GM21423 (cell line): ENCODE data around the gene FEM1B.
"Not testable (repeated sequence)": the region's sequence is repeated elsewhere in the genome, so short reads cannot be mapped to it uniquely, and the experiment has no call there.

Source experiments
- ATAC-seq: cut with Tn5 transposase; IDR thresholded peaks from one replicate; pipeline ENCODE4 v1.9.1; 2021; ENCODE audit warnings: mild to moderate bottlenecking, moderate library complexity; ENCODE audit not compliant: unreplicated experiment

FEM1B gene

GRCh38 chr15:68277603-68278344 lies at the start of gene FEM1B:
TSS of gene FEM1B (plus strand) at chr15:68277745. CDS start at chr15:68278418, 673 bp downstream.
- ATAC-seq = peak; percentile 73

GRCh38 chr15:68228143-68228970 lies 49.2 kb upstream of the FEM1B start:
- no peak for ATAC-seq

- ATAC-seq = no peak
Measured at GRCh38 chr15:68228971-68229385, 48.6 kb upstream of the FEM1B start.

GRCh38 chr15:68229386-68230156 lies 48.0 kb upstream of the FEM1B start, which contains the start of gene CLN6:
TSS of gene CLN6 (minus strand) at chr15:68229728. CDS start at chr15:68229584, 144 bp downstream.
- ATAC-seq = peak; percentile 68

GRCh38 chr15:68230157-68231100 lies 47.1 kb upstream of the FEM1B start:
- no peak for ATAC-seq

GRCh38 chr15:68231102-68231818 lies 46.3 kb upstream of the FEM1B start:
- ATAC-seq = no peak

- ATAC-seq = no peak
Measured at GRCh38 chr15:68232449-68232848, 45.1 kb upstream of the FEM1B start.

GRCh38 chr15:68232937-68233336 lies 44.6 kb upstream of the FEM1B start:
- ATAC-seq = no peak

- ATAC-seq = no peak
Measured at GRCh38 chr15:68234060-68234459, 43.5 kb upstream of the FEM1B start.

- ATAC-seq = not testable (repeated sequence)
Measured at GRCh38 chr15:68234520-68234919, 43.0 kb upstream of the FEM1B start.

- ATAC-seq = no peak
Measured at GRCh38 chr15:68235022-68235421, 42.5 kb upstream of the FEM1B start.

GRCh38 chr15:68239025-68239424 lies 38.5 kb upstream of the FEM1B start:
- no peak for ATAC-seq

GRCh38 chr15:68241088-68241935 lies 36.2 kb upstream of the FEM1B start:
- ATAC-seq = no peak

GRCh38 chr15:68244235-68244634 lies 33.3 kb upstream of the FEM1B start:
- no peak for ATAC-seq

GRCh38 chr15:68249058-68249713 lies 28.4 kb upstream of the FEM1B start:
- no peak for ATAC-seq

GRCh38 chr15:68252925-68253534 lies 24.5 kb upstream of the FEM1B start:
- ATAC-seq = no peak

GRCh38 chr15:68256675-68257450 lies 20.7 kb upstream of the FEM1B start:
- no peak for ATAC-seq
